H1 (cell line): ENCODE measurements around the gene RCE1. TPM values are rescaled to one million over a fixed set of nuclear protein-coding genes. Genes with fewer than 3 reads are reported as not detected.

Experiments
- CTCF ChIA-PET: fragments of 300-600 bp; sonication (Branson Sonifier 250); formaldehyde crosslinking; loops from one replicate; lab custom pipeline; 2021; ENCODE audit not compliant: partially characterized antibody; lab: Charles Lee
- POLR2A ChIA-PET: fragments of 300-600 bp; sonication (Branson Sonifier 250); formaldehyde crosslinking; loops from one replicate; lab custom pipeline; 2021; ENCODE audit warnings: inconsistent platforms; ENCODE audit not compliant: partially characterized antibody; lab: Charles Lee
- DNase-seq, 2 experiments: peaks; one replicate each; pipeline versions ENCODE4 v3.0.0 to v3.0.0-alpha.2; 2010 to 2022; ENCODE audit warnings: low spot score in 2 of 2, low read depth in 1 of 2, mixed read lengths in 1 of 2
- FAIRE-seq: peaks from 2 replicates; lab custom pipeline; 2011; peaks lifted over from hg19 to GRCh38; lab: Jason Lieb, UNC
- H2AFZ ChIP-seq: 2 replicates; pipeline ENCODE4 v1.8.1; 2012; ENCODE audit warnings: low read length, inconsistent platforms
- H2AK5ac ChIP-seq: 2 replicates; pipeline ENCODE4 v1.6.1; 2013; ENCODE audit warnings: low read depth, low read length
- H2BK120ac ChIP-seq: replicated peaks from 2 replicates; pipeline ENCODE3; 2013; ENCODE audit warnings: low read depth, low read length, inconsistent platforms
- H2BK12ac ChIP-seq: 2 replicates; pipeline ENCODE4 v1.6.1; 2013; ENCODE audit warnings: low read depth, low read length
- H2BK15ac ChIP-seq: 2 replicates; pipeline ENCODE4 v1.6.1; 2013; ENCODE audit warnings: low read length
- H2BK20ac ChIP-seq: 2 replicates; pipeline ENCODE4 v1.6.1; 2013; ENCODE audit warnings: low read length
- H2BK5ac ChIP-seq: 2 replicates; pipeline ENCODE4 v1.6.1; 2013; ENCODE audit warnings: low read depth, low read length
- H3K14ac ChIP-seq: 2 replicates; pipeline ENCODE4 v1.6.1; 2013; ENCODE audit warnings: inconsistent platforms; ENCODE audit not compliant: insufficient read length
- H3K18ac ChIP-seq: 2 replicates; pipeline ENCODE4 v1.6.1; 2013; ENCODE audit warnings: low read length; ENCODE audit errors: extremely low read depth
- H3K23ac ChIP-seq: 2 replicates; pipeline ENCODE4 v1.6.1; 2013; ENCODE audit warnings: inconsistent platforms; ENCODE audit not compliant: insufficient read length
- H3K23me2 ChIP-seq: 2 replicates; pipeline ENCODE4 v1.6.1; 2013; ENCODE audit warnings: low read depth, low read length
- H3K27ac ChIP-seq: 2 replicates; pipeline ENCODE4 v1.6.1; 2011; ENCODE audit warnings: low read depth, low read length, inconsistent platforms
- H3K27me3 ChIP-seq, 4 experiments: replicated peaks in 1 of 4; 1 replicate in 1 of 4; 2 replicates in 3 of 4; pipeline versions ENCODE4 v1.6.1 to v1.8.1; 2011 to 2013; ENCODE audit warnings: low read length in 3 of 4, mild to moderate bottlenecking in 3 of 4, inconsistent platforms in 2 of 4, mixed read lengths in 2 of 4, moderate library complexity in 1 of 4; ENCODE audit not compliant: control insufficient read depth in 3 of 4, insufficient read depth in 3 of 4; ENCODE audit errors: extremely low read depth in 1 of 4
- H3K36me3 ChIP-seq, 4 experiments: 2 replicates each; pipeline versions ENCODE4 v1.6.1 to v1.8.1; 2011 to 2013; ENCODE audit warnings: mild to moderate bottlenecking in 4 of 4, low read length in 3 of 4, moderate library complexity in 2 of 4, control low read depth in 1 of 4, inconsistent platforms in 1 of 4; ENCODE audit not compliant: insufficient read depth in 4 of 4, control insufficient read depth in 2 of 4
- H3K4ac ChIP-seq: replicated peaks from 2 replicates; pipeline ENCODE3; 2013; ENCODE audit warnings: low read length, low read depth, mixed read lengths, inconsistent platforms; ENCODE audit not compliant: insufficient read length
- H3K4me1 ChIP-seq, 4 experiments: replicated peaks in 1 of 4; 1 replicate in 1 of 4; 2 replicates in 3 of 4; pipeline versions ENCODE4 v1.6.1 to v1.8.1; 2011 to 2013; ENCODE audit warnings: low read length in 3 of 4, inconsistent platforms in 2 of 4, mixed read lengths in 1 of 4; ENCODE audit not compliant: insufficient read depth in 4 of 4, control insufficient read depth in 3 of 4
- H3K4me2 ChIP-seq, 2 experiments: 2 replicates each; pipeline versions ENCODE4 v1.6.1 to v1.8.1; 2011 to 2013; ENCODE audit warnings: low read depth in 2 of 2, low read length in 2 of 2, control low read depth in 1 of 2, inconsistent platforms in 1 of 2, mild to moderate bottlenecking in 1 of 2; ENCODE audit not compliant: insufficient read depth in 1 of 2
- H3K4me3 ChIP-seq, 4 experiments: fragments of 200-600, 300-600 bp in 1 of 4; sonication (generic), shearing (Covaris generic), sonication (Bioruptor Twin) in 1 of 4; 2 replicates each; pipeline versions ENCODE4 v1.5.1 to v1.8.1; 2011 to 2016; ENCODE audit warnings: low read length in 4 of 4, low read depth in 3 of 4, control low read depth in 2 of 4, inconsistent platforms in 2 of 4, mild to moderate bottlenecking in 2 of 4, mixed read lengths in 1 of 4, moderate library complexity in 1 of 4; ENCODE audit not compliant: insufficient read depth in 2 of 4; ENCODE audit errors: extremely low read depth in 1 of 4
- H3K56ac ChIP-seq: replicated peaks from 2 replicates; pipeline ENCODE3; 2013; ENCODE audit warnings: low read depth, mild to moderate bottlenecking, mixed read lengths, low read length, inconsistent platforms; ENCODE audit not compliant: insufficient read length
- H3K79me1 ChIP-seq: 2 replicates; pipeline ENCODE4 v1.6.1; 2013; ENCODE audit warnings: low read depth, low read length, control low read depth
- H3K79me2 ChIP-seq, 2 experiments: 2 replicates each; pipeline versions ENCODE4 v1.6.1 to v1.8.1; 2012 to 2013; ENCODE audit warnings: low read length in 2 of 2, mild to moderate bottlenecking in 2 of 2, inconsistent platforms in 1 of 2; ENCODE audit not compliant: insufficient read depth in 2 of 2, control insufficient read depth in 1 of 2
- H3K9ac ChIP-seq, 4 experiments: replicated peaks in 1 of 4; 1 replicate in 1 of 4; 2 replicates in 3 of 4; pipeline versions ENCODE4 v1.6.1 to v1.8.1; 2011 to 2013; ENCODE audit warnings: low read depth in 3 of 4, low read length in 3 of 4, control low read depth in 2 of 4, mild to moderate bottlenecking in 2 of 4, moderate library complexity in 2 of 4, inconsistent platforms in 1 of 4; ENCODE audit errors: extremely low read depth in 1 of 4
- H3K9me3 ChIP-seq, 2 experiments: 2 replicates each; pipeline versions ENCODE4 v1.6.1 to v1.8.1; 2012 to 2013; ENCODE audit warnings: mild to moderate bottlenecking in 2 of 2, moderate library complexity in 2 of 2, control low read depth in 1 of 2, inconsistent platforms in 1 of 2, low read depth in 1 of 2, low read length in 1 of 2, mixed read lengths in 1 of 2; ENCODE audit not compliant: insufficient read depth in 2 of 2
- H4K20me1 ChIP-seq, 2 experiments: replicated peaks in 1 of 2; 2 replicates each; pipeline versions ENCODE3 to v1.8.1; 2011 to 2013; ENCODE audit warnings: inconsistent platforms in 2 of 2, low read length in 2 of 2, mild to moderate bottlenecking in 1 of 2; ENCODE audit not compliant: insufficient read depth in 2 of 2, control insufficient read depth in 1 of 2
- H4K5ac ChIP-seq: 2 replicates; pipeline ENCODE4 v1.6.1; 2013; ENCODE audit warnings: low read length, low read depth, mixed read lengths, inconsistent platforms; ENCODE audit not compliant: insufficient read length
- H4K8ac ChIP-seq: 2 replicates; pipeline ENCODE4 v1.8.0; 2013; ENCODE audit warnings: mild to moderate bottlenecking, moderate library complexity, low read length, inconsistent platforms; ENCODE audit not compliant: insufficient read depth; ENCODE audit errors: extremely low read depth
- H4K91ac ChIP-seq: replicated peaks from 2 replicates; pipeline ENCODE3; 2013; ENCODE audit warnings: low read length, mixed read lengths, inconsistent platforms; ENCODE audit not compliant: insufficient read length
- ASH2L ChIP-seq: fragments of 200-600, 300-600 bp; sonication (generic); IDR thresholded peaks from one replicate; pipeline ENCODE4 v1.7.1; 2017; ENCODE audit warnings: low read length
- CBX5 ChIP-seq: fragments of 300-800, 300-1000 bp; sonication (generic); IDR thresholded peaks from 2 replicates; pipeline ENCODE4 v1.7.1; 2016; ENCODE audit warnings: antibody characterized with exemption, low read length, low read depth
- SIN3A ChIP-seq, 2 experiments: IDR thresholded peaks in 1 of 2; conservative IDR thresholded peaks in 1 of 2; 2 replicates each; pipeline ENCODE4 v1.6.1; 2011 to 2012; ENCODE audit warnings: low read length in 2 of 2, improper control_type of control experiment in 1 of 2, low read depth in 1 of 2, mild to moderate bottlenecking in 1 of 2
- WGBS, 2 experiments: shearing (Covaris generic) in 1 of 2; methylation state at CpG; one replicate each; pipeline versions ENCODE4 v1.1.6 to v1.1.7; 2013 to 2015; ENCODE audit warnings: low lambda C conversion rate in 2 of 2, mixed read lengths in 2 of 2, inconsistent platforms in 1 of 2, low coverage in 1 of 2, missing lambda C conversion rate in 1 of 2; ENCODE audit not compliant: insufficient replicate concordance in 2 of 2, insufficient coverage in 1 of 2, insufficient read length in 1 of 2; ENCODE audit errors: extremely low coverage in 1 of 2, missing lambda C conversion rate in 1 of 2; 5-methylcytosine and 5-hydroxymethylcytosine counted together
- polyA plus RNA-seq, 7 experiments: library from polyadenylated mRNA; depleted of rRNA in 3 of 7; stranded (reverse) in 5 of 7; unstranded in 2 of 7; fragments of >200 nt in 5 of 7; fragments of 200-250 nt in 2 of 7; gene quantifications; 1 replicate in 5 of 7; 2 replicates in 1 of 7; 4 replicates in 1 of 7; pipeline versions ENCODE4 v1.2.1 to v1.2.3, GENCODE V29; 2011 to 2013; ENCODE audit warnings: missing spikeins in 2 of 7, mixed read lengths in 2 of 7
- total RNA-seq: library from RNA; stranded (reverse); fragmentation: NEBNext Ultra II Directional; extraction: Animal tissue kit (Norgen Biotek cat#: 25700); gene quantifications from 2 replicates; pipeline ENCODE4 v1.2.1, GENCODE V29; 2021
- TF ChIP-seq, protein P1 (sequence below), 3 experiments: IDR thresholded peaks; 1 replicate in 2 of 3; 2 replicates in 1 of 3; pipeline versions ENCODE4 v1.5.1 to v1.6.1; 2011; ENCODE audit warnings: low read length in 3 of 3, mild to moderate bottlenecking in 3 of 3, inconsistent platforms in 2 of 3, low read depth in 1 of 3, moderate library complexity in 1 of 3; ENCODE audit not compliant: insufficient read depth in 1 of 3; ENCODE audit errors: control extremely low read depth in 1 of 3

The RCE1 gene
- total and polyA plus RNA-seq, 2 of the 8 experiments (the other 6 are each of a cell fraction or from before 2014, with no cell fraction given) = 35.8 to 84.8 TPM

DNA sequence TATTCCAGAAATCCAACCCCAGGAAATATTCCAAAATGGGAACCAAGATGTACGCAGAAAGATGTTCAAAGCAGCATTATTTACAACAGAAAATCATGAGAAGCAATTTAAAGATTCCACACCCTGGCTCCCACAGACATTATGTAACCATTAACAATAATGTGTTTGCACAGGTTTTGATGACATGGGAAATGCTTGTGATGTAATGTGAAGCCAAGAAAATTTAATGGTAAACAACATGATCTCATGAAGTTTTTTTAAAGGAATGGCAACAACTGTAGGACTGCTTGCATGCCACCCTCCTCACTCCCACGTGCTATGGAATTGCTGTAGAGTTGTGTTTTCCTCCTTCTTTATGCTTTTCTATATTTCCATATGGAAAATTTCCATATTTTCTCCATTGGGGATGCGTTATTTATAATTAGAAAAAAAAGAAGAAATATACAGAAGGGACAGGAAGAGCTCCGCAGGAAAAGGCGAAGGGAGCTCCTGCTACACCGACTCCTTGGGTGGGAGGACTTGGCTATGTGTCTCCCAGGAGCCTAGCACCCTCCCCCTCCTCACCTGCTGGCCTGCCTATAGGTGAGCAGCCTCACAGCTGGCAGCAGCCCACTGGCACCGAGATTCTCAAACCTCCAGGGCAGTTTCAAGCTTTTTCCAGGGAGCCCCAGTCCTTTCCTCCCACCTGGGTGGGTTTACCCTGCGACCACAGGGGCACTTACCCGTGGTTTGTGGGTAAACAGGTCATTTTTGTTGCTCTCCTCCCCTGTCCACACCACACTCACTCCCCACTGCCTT, 34.5 kb downstream of the RCE1 start:
- peaks cover 2% of the 10 kb centered on the region for H3K79me1 ChIP-seq
- H2BK120ac ChIP-seq = no peak overlapping the region
- no peak overlapping the region for H2AFZ ChIP-seq
- no peak overlapping the region for H4K5ac ChIP-seq
- CTCF ChIA-PET = interaction anchor here (0.6 to 11.9 kb wide), 7 partner anchors 10 to 161 kb away, joined by 3 to 199 read pairs (median 4); partner anchors contain the start of gene C11orf86
- H4K8ac ChIP-seq = no peak overlapping the region
- H3K4me1 ChIP-seq = peaks cover 4 to 16% (median 14%) of the 10 kb centered on the region in 4 experiments
- H3K56ac ChIP-seq = no peak overlapping the region
- H2BK5ac ChIP-seq = no peak overlapping the region
- H3K36me3 ChIP-seq = no peaks in the 10 kb centered on the region
- H2BK20ac ChIP-seq = no peak overlapping the region
- H3K23me2 ChIP-seq = no peaks in the 10 kb centered on the region
- no peak overlapping the region for H2BK12ac ChIP-seq
- no peak overlapping the region for H3K9ac ChIP-seq
- H3K4me3 ChIP-seq = no peak overlapping the region
- no peaks in the 10 kb centered on the region for H3K79me2 ChIP-seq
- no peak overlapping the region for H2BK15ac ChIP-seq
- no peak overlapping the region for H3K23ac ChIP-seq
- DNase-seq = no peak
- H4K20me1 ChIP-seq = peaks cover 0 to 2% of the 10 kb centered on the region in 2 experiments
- H3K4me2 ChIP-seq = no peak overlapping the region
- FAIRE-seq = no peak
- no peak overlapping the region for H3K27ac ChIP-seq
- H3K4ac ChIP-seq = no peak overlapping the region
- POLR2A ChIA-PET = interaction anchor here (0.8 kb wide), 1 partner anchor 98 kb away, joined by 3 read pairs; no protein-coding TSS in a partner anchor
- H4K91ac ChIP-seq = no peak overlapping the region
- no peaks in the 10 kb centered on the region for H3K9me3 ChIP-seq
- H3K27me3 ChIP-seq = no peaks in the 10 kb centered on the region
- H3K18ac ChIP-seq = no peak overlapping the region
- WGBS, 2 experiments = 96% methylated on average over 8 of the region's 9 CpGs; no CpG with 5 or more reads in 1 of the 2 experiments
- H2AK5ac ChIP-seq = no peak overlapping the region
- no peak overlapping the region for H3K14ac ChIP-seq
- TF ChIP-seq, protein P1, sequence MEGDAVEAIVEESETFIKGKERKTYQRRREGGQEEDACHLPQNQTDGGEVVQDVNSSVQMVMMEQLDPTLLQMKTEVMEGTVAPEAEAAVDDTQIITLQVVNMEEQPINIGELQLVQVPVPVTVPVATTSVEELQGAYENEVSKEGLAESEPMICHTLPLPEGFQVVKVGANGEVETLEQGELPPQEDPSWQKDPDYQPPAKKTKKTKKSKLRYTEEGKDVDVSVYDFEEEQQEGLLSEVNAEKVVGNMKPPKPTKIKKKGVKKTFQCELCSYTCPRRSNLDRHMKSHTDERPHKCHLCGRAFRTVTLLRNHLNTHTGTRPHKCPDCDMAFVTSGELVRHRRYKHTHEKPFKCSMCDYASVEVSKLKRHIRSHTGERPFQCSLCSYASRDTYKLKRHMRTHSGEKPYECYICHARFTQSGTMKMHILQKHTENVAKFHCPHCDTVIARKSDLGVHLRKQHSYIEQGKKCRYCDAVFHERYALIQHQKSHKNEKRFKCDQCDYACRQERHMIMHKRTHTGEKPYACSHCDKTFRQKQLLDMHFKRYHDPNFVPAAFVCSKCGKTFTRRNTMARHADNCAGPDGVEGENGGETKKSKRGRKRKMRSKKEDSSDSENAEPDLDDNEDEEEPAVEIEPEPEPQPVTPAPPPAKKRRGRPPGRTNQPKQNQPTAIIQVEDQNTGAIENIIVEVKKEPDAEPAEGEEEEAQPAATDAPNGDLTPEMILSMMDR (IDR thresholded peaks at IDR 0.05; ENCODE audit: control extremely low read depth in 1 of 3, insufficient read depth in 1 of 3, low read depth in 1 of 3, low read length in 3 of 3) = no peak
- no peak for TF ChIP-seq SIN3A (conservative IDR thresholded peaks at IDR 0.05 in 1 of 2, IDR thresholded peaks at IDR 0.05 in 1 of 2; ENCODE audit: low read depth in 1 of 2, low read length in 2 of 2)
- no peak for TF ChIP-seq ASH2L
- no peak for TF ChIP-seq CBX5
